Peyer's patch (tissue), 4 donors: ENCODE data around the gene RAPGEF2.

Experiments
- POLR2A ChIP-seq, 2 donors: fragments of 450-650 bp; IDR thresholded peaks; one replicate each; pipeline ENCODE4 v1.5.1; 2017; ENCODE audit warnings: antibody characterized with exemption in 2 of 2, mild to moderate bottlenecking in 2 of 2, moderate library complexity in 2 of 2
- TF ChIP-seq, protein P1 (sequence below), 6 experiments: fragments of 450-650 bp in 4 of 6; fragments of 200-600 bp in 2 of 6; sonication (generic) in 1 of 6; IDR thresholded peaks; one replicate each; pipeline ENCODE4 v1.5.1; 2017 to 2019; ENCODE audit warnings: antibody characterized with exemption in 6 of 6, mild to moderate bottlenecking in 3 of 6, moderate library complexity in 1 of 6

GRCh38 chr4:159108124-159108523, 5.2 kb downstream of the RAPGEF2 start:
- TF ChIP-seq, protein P1, sequence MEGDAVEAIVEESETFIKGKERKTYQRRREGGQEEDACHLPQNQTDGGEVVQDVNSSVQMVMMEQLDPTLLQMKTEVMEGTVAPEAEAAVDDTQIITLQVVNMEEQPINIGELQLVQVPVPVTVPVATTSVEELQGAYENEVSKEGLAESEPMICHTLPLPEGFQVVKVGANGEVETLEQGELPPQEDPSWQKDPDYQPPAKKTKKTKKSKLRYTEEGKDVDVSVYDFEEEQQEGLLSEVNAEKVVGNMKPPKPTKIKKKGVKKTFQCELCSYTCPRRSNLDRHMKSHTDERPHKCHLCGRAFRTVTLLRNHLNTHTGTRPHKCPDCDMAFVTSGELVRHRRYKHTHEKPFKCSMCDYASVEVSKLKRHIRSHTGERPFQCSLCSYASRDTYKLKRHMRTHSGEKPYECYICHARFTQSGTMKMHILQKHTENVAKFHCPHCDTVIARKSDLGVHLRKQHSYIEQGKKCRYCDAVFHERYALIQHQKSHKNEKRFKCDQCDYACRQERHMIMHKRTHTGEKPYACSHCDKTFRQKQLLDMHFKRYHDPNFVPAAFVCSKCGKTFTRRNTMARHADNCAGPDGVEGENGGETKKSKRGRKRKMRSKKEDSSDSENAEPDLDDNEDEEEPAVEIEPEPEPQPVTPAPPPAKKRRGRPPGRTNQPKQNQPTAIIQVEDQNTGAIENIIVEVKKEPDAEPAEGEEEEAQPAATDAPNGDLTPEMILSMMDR (IDR thresholded peaks at IDR 0.05) = no peak
- no peak for TF ChIP-seq POLR2A (IDR thresholded peaks at IDR 0.05)
